Activated CD8-positive, alpha-beta memory T cell treated with anti-CD3 and anti-CD28 coated beads, Interleukin-2, amount 50 U/mL, for 1 hour (primary cell): ENCODE data around the gene IFNA6.
"Not testable (repeated sequence)": the region's sequence is repeated elsewhere in the genome, so short reads cannot be mapped to it uniquely, and the experiment has no call there.

Experiments
- DNase-seq: peaks from one replicate; pipeline ENCODE4 v3.0.0-alpha.2; 2020; ENCODE audit errors: extremely low read depth

IFNA6 gene

GRCh38 chr9:21350787-21351186 is at the start of gene IFNA6:
Gene IFNA6, minus strand, starts transcription at chr9:21350887. Its CDS starts 0 bp downstream, at chr9:21350887.
- DNase-seq, result no peak

- no peak for DNase-seq
Observed at GRCh38 chr9:21399956-21400355, 49.3 kb upstream of the IFNA6 start.

GRCh38 chr9:21398955-21399489 is 48.3 kb upstream of the IFNA6 start:
- DNase-seq, result no peak

- DNase-seq, result peak; percentile 9
Observed at GRCh38 chr9:21395778-21396717, 45.4 kb upstream of the IFNA6 start.

GRCh38 chr9:21392270-21392669 is 41.6 kb upstream of the IFNA6 start:
- DNase-seq, result no peak

GRCh38 chr9:21385131-21385670 is 34.5 kb upstream of the IFNA6 start, which contains the start of gene IFNA2:
Gene IFNA2, minus strand, starts transcription at chr9:21385398. Its CDS starts 69 bp downstream, at chr9:21385329.
- no peak for DNase-seq

GRCh38 chr9:21383627-21384026 is 32.9 kb upstream of the IFNA6 start:
- DNase-seq, result no peak

GRCh38 chr9:21381448-21382339 is 31.0 kb upstream of the IFNA6 start:
- no peak for DNase-seq

- DNase-seq, result not testable (repeated sequence)
Observed at GRCh38 chr9:21371467-21371866, 20.8 kb upstream of the IFNA6 start.

GRCh38 chr9:21367957-21368356 is 17.3 kb upstream of the IFNA6 start, which contains the start of gene IFNA13:
Gene IFNA13, minus strand, starts transcription at chr9:21368057. Its CDS starts 47 bp downstream, at chr9:21368010.
- DNase-seq, result no peak

GRCh38 chr9:21367169-21367568 is 16.5 kb upstream of the IFNA6 start:
- DNase-seq, result not testable (repeated sequence)

GRCh38 chr9:21362287-21362686 is 11.6 kb upstream of the IFNA6 start:
- no peak for DNase-seq

GRCh38 chr9:21357479-21358460 is 7.1 kb upstream of the IFNA6 start:
- DNase-seq, result no peak

GRCh38 chr9:21348430-21348970 is 2.2 kb downstream of the IFNA6 start:
- no peak for DNase-seq

- no peak for DNase-seq
Observed at GRCh38 chr9:21340735-21341134, 10.0 kb downstream of the IFNA6 start.

GRCh38 chr9:21336457-21336856 is 14.2 kb downstream of the IFNA6 start:
- DNase-seq, result no peak

GRCh38 chr9:21334701-21335632 is 15.7 kb downstream of the IFNA6 start, which contains the start of gene KLHL9:
Gene KLHL9, minus strand, starts transcription at chr9:21335404. Its CDS starts 545 bp downstream, at chr9:21334859.
- peak; percentile 71 for DNase-seq

GRCh38 chr9:21333226-21333625 is 17.5 kb downstream of the IFNA6 start:
- no peak for DNase-seq
